A549 (cell line): ENCODE data around the gene KCNAB3. TPM values are rescaled to one million over a fixed set of nuclear protein-coding genes. Genes with fewer than 3 reads are reported as not detected.
A peak's percentile ranks its signal among the peaks of the same experiment; 100 is the strongest.

Source experiments
- ATAC-seq, 2 experiments: fragments of 200-7000 bp in 1 of 2; fragments of >200 bp in 1 of 2; cut with Nextera tagmentation in 1 of 2; cut with Tn5 transposase in 1 of 2; 3 replicates each; pipeline versions ENCODE4 v1.8.0 to v1.9.1; 2018 to 2020; ENCODE audit warnings: mild to moderate bottlenecking in 1 of 2, moderate library complexity in 1 of 2
- CTCF ChIA-PET: fragments of 300-600 bp; sonication (Branson Sonifier 250); formaldehyde crosslinking; extraction: SDS; loops from one replicate; lab custom pipeline; 2021; ENCODE audit warnings: antibody characterized with exemption, inconsistent platforms; lab: Yijun Ruan, JAX
- POLR2A ChIA-PET: fragments of 350-600 bp; formaldehyde crosslinking; extraction: SDS; loops from one replicate; lab custom pipeline; 2021; ENCODE audit warnings: antibody characterized with exemption, inconsistent platforms; lab: Yijun Ruan, JAX
- DNase-seq, 2 experiments: peaks; one replicate each; pipeline versions ENCODE4 v3.0.0 to v3.0.0-alpha.2; 2011 to 2016; ENCODE audit warnings: low read depth in 1 of 2, low spot score in 1 of 2
- FAIRE-seq: peaks from 2 replicates; lab custom pipeline; 2011; peaks lifted over from hg19 to GRCh38; lab: Jason Lieb, UNC
- H3K27ac ChIP-seq, 2 experiments: fragments of >200 bp; sonication (Bioruptor Twin); formaldehyde crosslinking; 3 replicates each; pipeline ENCODE4 v1.5.1; 2016 to 2017
- H3K4me1 ChIP-seq: fragments of >200 bp; sonication (Bioruptor Twin); formaldehyde crosslinking; 3 replicates; pipeline ENCODE4 v1.6.1; 2016
- H3K4me2 ChIP-seq: fragments of >200 bp; sonication (Bioruptor Twin); formaldehyde crosslinking; 3 replicates; pipeline ENCODE4 v1.6.1; 2016
- H3K4me3 ChIP-seq: fragments of >200 bp; sonication (Bioruptor Twin); formaldehyde crosslinking; 3 replicates; pipeline ENCODE4 v1.5.1; 2016
- H3K9me3 ChIP-seq: fragments of >200 bp; sonication (Bioruptor Twin); formaldehyde crosslinking; 3 replicates; pipeline ENCODE4 v1.6.1; 2016
- EHMT2 ChIP-seq: fragments of 200-600 bp; sonication (generic); IDR thresholded peaks from 2 replicates; pipeline ENCODE4 v1.6.1; 2016; ENCODE audit warnings: antibody characterized with exemption, low read depth, mild to moderate bottlenecking, moderate library complexity
- HDAC2 ChIP-seq: fragments of 200-600 bp; sonication (generic); IDR thresholded peaks from 2 replicates; pipeline ENCODE4 v1.6.1; 2016
- MYC ChIP-seq: IDR thresholded peaks from 2 replicates; pipeline ENCODE4 v1.6.1; 2012; ENCODE audit warnings: mild to moderate bottlenecking, inconsistent platforms, low read length, improper control_type of control experiment, borderline replicate concordance
- WGBS: methylation state at CpG from one replicate; pipeline ENCODE4 v1.1.6; 2017; ENCODE audit errors: missing lambda C conversion rate; 5-methylcytosine and 5-hydroxymethylcytosine counted together
- polyA plus RNA-seq, 4 experiments: library from polyadenylated mRNA; depleted of rRNA in 3 of 4; stranded (reverse); fragments of >200 nt; fragmentation: RNase III in 1 of 4; extraction: RNeasy Plus Mini Kit Qiagen cat#74134 plus additional on column Dnase treatment in 1 of 4; gene quantifications; 2 replicates in 3 of 4; 3 replicates in 1 of 4; pipeline ENCODE4 v1.2.3, GENCODE V29; 2011 to 2017
- small RNA-seq, 6 experiments: library from RNA; depleted of rRNA; stranded (forward); fragments of <200 nt; gene quantifications; one replicate each; pipeline ENCODE3, GENCODE V24; 2012
- TF ChIP-seq, protein P1 (sequence below): fragments of 250-450 bp; sonication (Bioruptor Pico); IDR thresholded peaks from 2 replicates; pipeline ENCODE4 v1.5.0; 2021; ENCODE audit warnings: mild to moderate bottlenecking, moderate library complexity, borderline replicate concordance
- TF ChIP-seq, protein P2 (sequence below): fragments of 150-350 bp; IDR thresholded peaks from 2 replicates; pipeline ENCODE4 v1.6.1; 2014; ENCODE audit warnings: low read depth, mild to moderate bottlenecking, low read length
- TF ChIP-seq, protein P3 (sequence below): fragments of 250-450 bp; sonication (Bioruptor Pico); IDR thresholded peaks from 2 replicates; pipeline ENCODE4 v1.5.0; 2020; ENCODE audit warnings: low read depth, mild to moderate bottlenecking, moderate library complexity
- TF ChIP-seq, protein P4 (sequence below): fragments of >200 bp; sonication (Bioruptor Twin); formaldehyde crosslinking; IDR thresholded peaks from 3 replicates; pipeline ENCODE4 v1.5.1; 2016

Gene KCNAB3
- polyA plus RNA-seq, 2 of the 4 experiments (the other 2 are of a cell fraction) = 2.7 to 3.2 TPM

DNA sequence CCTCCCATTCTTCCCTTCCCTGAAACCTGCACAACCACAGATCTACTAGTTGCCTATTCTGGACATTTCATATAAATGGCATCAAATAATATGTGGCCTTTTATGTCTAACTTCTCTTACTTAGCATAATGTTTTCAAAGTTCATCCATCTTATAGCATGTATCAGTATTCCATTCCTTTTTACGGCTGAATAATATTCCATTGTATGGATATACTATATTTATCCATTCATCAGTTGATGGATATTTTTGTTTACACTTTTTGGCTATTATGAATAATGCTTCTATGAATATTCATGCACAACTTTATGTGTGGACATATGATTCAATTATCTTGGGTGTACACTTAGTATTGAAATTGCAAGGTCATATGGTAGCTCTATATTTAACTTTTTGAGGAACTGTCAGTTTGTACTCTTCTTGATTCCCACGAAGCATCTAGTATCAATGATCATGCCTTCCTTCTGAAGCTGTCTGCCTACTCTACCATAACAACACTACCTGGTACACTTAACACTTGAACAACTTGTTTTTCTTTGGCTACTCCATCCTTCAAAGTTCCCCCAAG lies 53.8 kb downstream of the KCNAB3 start (continued):
- TF ChIP-seq, protein P1, sequence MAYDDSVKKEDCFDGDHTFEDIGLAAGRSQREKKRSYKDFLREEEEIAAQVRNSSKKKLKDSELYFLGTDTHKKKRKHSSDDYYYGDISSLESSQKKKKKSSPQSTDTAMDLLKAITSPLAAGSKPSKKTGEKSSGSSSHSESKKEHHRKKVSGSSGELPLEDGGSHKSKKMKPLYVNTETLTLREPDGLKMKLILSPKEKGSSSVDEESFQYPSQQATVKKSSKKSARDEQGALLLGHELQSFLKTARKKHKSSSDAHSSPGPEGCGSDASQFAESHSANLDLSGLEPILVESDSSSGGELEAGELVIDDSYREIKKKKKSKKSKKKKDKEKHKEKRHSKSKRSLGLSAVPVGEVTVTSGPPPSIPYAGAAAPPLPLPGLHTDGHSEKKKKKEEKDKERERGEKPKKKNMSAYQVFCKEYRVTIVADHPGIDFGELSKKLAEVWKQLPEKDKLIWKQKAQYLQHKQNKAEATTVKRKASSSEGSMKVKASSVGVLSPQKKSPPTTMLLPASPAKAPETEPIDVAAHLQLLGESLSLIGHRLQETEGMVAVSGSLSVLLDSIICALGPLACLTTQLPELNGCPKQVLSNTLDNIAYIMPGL = no peak
- TF ChIP-seq, protein P2, sequence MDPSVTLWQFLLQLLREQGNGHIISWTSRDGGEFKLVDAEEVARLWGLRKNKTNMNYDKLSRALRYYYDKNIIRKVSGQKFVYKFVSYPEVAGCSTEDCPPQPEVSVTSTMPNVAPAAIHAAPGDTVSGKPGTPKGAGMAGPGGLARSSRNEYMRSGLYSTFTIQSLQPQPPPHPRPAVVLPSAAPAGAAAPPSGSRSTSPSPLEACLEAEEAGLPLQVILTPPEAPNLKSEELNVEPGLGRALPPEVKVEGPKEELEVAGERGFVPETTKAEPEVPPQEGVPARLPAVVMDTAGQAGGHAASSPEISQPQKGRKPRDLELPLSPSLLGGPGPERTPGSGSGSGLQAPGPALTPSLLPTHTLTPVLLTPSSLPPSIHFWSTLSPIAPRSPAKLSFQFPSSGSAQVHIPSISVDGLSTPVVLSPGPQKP = no peak

DNA sequence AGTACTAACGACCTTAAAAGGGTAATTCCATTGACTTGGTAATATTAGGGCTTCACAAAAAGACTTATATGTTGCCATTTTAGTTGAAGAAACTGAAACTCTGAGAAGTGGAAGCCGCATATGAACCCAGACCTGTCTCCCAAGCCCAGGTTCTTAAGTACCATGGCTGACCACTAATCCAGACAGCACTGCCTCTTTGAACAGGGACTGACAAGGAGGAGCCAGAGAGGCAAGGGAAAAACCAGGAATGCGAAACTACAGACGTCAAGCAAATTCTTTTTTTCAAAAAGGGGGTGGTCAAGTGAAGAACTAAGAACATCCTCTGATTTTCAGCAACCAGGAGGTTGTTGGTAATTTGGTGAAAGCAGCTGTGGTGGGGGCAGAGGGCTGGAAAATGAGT lies 56.6 kb downstream of the KCNAB3 start:
- H3K4me1 ChIP-seq = no peaks in the 10 kb centered on the region
- WGBS = 74% methylated on average over 4 of the region's 4 CpGs
- H3K4me3 ChIP-seq = no peak overlapping the region
- no peak for TF ChIP-seq EHMT2
- TF ChIP-seq HDAC2 = no peak
- TF ChIP-seq MYC = no peak
- TF ChIP-seq, protein P3, sequence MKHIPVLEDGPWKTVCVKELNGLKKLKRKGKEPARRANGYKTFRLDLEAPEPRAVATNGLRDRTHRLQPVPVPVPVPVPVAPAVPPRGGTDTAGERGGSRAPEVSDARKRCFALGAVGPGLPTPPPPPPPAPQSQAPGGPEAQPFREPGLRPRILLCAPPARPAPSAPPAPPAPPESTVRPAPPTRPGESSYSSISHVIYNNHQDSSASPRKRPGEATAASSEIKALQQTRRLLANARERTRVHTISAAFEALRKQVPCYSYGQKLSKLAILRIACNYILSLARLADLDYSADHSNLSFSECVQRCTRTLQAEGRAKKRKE (CRISPR knock-in tag) = no peak
- TF ChIP-seq, protein P4, sequence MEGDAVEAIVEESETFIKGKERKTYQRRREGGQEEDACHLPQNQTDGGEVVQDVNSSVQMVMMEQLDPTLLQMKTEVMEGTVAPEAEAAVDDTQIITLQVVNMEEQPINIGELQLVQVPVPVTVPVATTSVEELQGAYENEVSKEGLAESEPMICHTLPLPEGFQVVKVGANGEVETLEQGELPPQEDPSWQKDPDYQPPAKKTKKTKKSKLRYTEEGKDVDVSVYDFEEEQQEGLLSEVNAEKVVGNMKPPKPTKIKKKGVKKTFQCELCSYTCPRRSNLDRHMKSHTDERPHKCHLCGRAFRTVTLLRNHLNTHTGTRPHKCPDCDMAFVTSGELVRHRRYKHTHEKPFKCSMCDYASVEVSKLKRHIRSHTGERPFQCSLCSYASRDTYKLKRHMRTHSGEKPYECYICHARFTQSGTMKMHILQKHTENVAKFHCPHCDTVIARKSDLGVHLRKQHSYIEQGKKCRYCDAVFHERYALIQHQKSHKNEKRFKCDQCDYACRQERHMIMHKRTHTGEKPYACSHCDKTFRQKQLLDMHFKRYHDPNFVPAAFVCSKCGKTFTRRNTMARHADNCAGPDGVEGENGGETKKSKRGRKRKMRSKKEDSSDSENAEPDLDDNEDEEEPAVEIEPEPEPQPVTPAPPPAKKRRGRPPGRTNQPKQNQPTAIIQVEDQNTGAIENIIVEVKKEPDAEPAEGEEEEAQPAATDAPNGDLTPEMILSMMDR = no peak
- DNase-seq = no peak
- ChIA-PET POLR2A (no interaction called here), CTCF (interaction anchor here (0.6 to 10.6 kb wide), 6 partner anchors 10 to 700 kb away, joined by 3 to 108 read pairs (median 5); partner anchors contain the start of genes CYB5D1 and NAA38)
- ATAC-seq = peak in 1 of 2 experiments; percentile 23; a peak in 1 of 6 replicates
- H3K4me2 ChIP-seq = no peak overlapping the region
- H3K27ac ChIP-seq = no peak overlapping the region
- no peak for FAIRE-seq
- no peaks in the 10 kb centered on the region for H3K9me3 ChIP-seq

Small RNA genes lying within 50 kb of the gene (small RNA-seq; reads per million reads assigned to genes)
- 0 to 10.3 (median 5.5) reads per million in 6 experiments for gene SCARNA21

Other genes with a start within 250 kb of the KCNAB3 start
- gene TP53, start 242.4 kb downstream of the KCNAB3 start, polyA plus RNA-seq (2011; rRNA removed) = 65.9 and 80.1 TPM in 2 replicates
- gene TP53, start 242.4 kb downstream of the KCNAB3 start, polyA plus RNA-seq (2017; fragmentation: RNase III; extraction: RNeasy Plus Mini Kit Qiagen cat#74134 plus additional on column Dnase treatment) = 53.1 to 64.0 TPM (median 59.4 TPM) in 3 replicates
- gene WRAP53, start 241.4 kb downstream of the KCNAB3 start, polyA plus RNA-seq (2011; rRNA removed) = 15.9 and 17.4 TPM in 2 replicates
- gene WRAP53, start 241.4 kb downstream of the KCNAB3 start, polyA plus RNA-seq (2017; fragmentation: RNase III; extraction: RNeasy Plus Mini Kit Qiagen cat#74134 plus additional on column Dnase treatment) = 33.8 to 34.0 TPM (median 33.9 TPM) in 3 replicates
- gene EFNB3, start 224.7 kb downstream of the KCNAB3 start, polyA plus RNA-seq (2011; rRNA removed) = 1.9 and 2.1 TPM in 2 replicates
- gene EFNB3, start 224.7 kb downstream of the KCNAB3 start, polyA plus RNA-seq (2017; fragmentation: RNase III; extraction: RNeasy Plus Mini Kit Qiagen cat#74134 plus additional on column Dnase treatment) = 0.96 to 1.9 TPM (median 1.7 TPM) in 3 replicates
- gene DNAH2, start 212.1 kb downstream of the KCNAB3 start, polyA plus RNA-seq (2011; rRNA removed) = 0.08 TPM in 2 replicates
- 0.01 to 0.05 TPM (median 0.03 TPM) in 3 replicates for gene DNAH2, start 212.1 kb downstream of the KCNAB3 start, polyA plus RNA-seq (2017; fragmentation: RNase III; extraction: RNeasy Plus Mini Kit Qiagen cat#74134 plus additional on column Dnase treatment)
- gene KDM6B, start 95.6 kb downstream of the KCNAB3 start, polyA plus RNA-seq (2011; rRNA removed) = 1.3 and 3.3 TPM in 2 replicates
- 7.6 to 10.2 TPM (median 8.8 TPM) in 3 replicates for gene KDM6B, start 95.6 kb downstream of the KCNAB3 start, polyA plus RNA-seq (2017; fragmentation: RNase III; extraction: RNeasy Plus Mini Kit Qiagen cat#74134 plus additional on column Dnase treatment)
- 0.48 and 0.57 TPM in 2 replicates for gene TMEM88, start 74.8 kb downstream of the KCNAB3 start, polyA plus RNA-seq (2011; rRNA removed)
- gene TMEM88, start 74.8 kb downstream of the KCNAB3 start, polyA plus RNA-seq (2017; fragmentation: RNase III; extraction: RNeasy Plus Mini Kit Qiagen cat#74134 plus additional on column Dnase treatment) = 0.17 to 0.73 TPM (median 0.33 TPM) in 3 replicates
- 98.9 and 102 TPM in 2 replicates for gene NAA38, start 72.3 kb downstream of the KCNAB3 start, polyA plus RNA-seq (2011; rRNA removed)
- gene NAA38, start 72.3 kb downstream of the KCNAB3 start, polyA plus RNA-seq (2017; fragmentation: RNase III; extraction: RNeasy Plus Mini Kit Qiagen cat#74134 plus additional on column Dnase treatment) = 268 to 287 TPM (median 275 TPM) in 3 replicates
- 17.7 and 20.4 TPM in 2 replicates for gene CYB5D1, start 71.9 kb downstream of the KCNAB3 start, polyA plus RNA-seq (2011; rRNA removed)
- gene CYB5D1, start 71.9 kb downstream of the KCNAB3 start, polyA plus RNA-seq (2017; fragmentation: RNase III; extraction: RNeasy Plus Mini Kit Qiagen cat#74134 plus additional on column Dnase treatment) = 26.4 to 28.2 TPM (median 28.1 TPM) in 3 replicates
- gene CHD3, start 41.1 kb downstream of the KCNAB3 start, polyA plus RNA-seq (2011; rRNA removed) = 56.3 and 69.7 TPM in 2 replicates
- gene CHD3, start 41.1 kb downstream of the KCNAB3 start, polyA plus RNA-seq (2017; fragmentation: RNase III; extraction: RNeasy Plus Mini Kit Qiagen cat#74134 plus additional on column Dnase treatment) = 88.0 to 113 TPM (median 111 TPM) in 3 replicates
- 2.1 and 2.4 TPM in 2 replicates for gene RNF227, start 13.6 kb downstream of the KCNAB3 start, polyA plus RNA-seq (2011; rRNA removed)
- gene RNF227, start 13.6 kb downstream of the KCNAB3 start, polyA plus RNA-seq (2017; fragmentation: RNase III; extraction: RNeasy Plus Mini Kit Qiagen cat#74134 plus additional on column Dnase treatment) = 1.7 to 4.1 TPM (median 3.7 TPM) in 3 replicates
- 200 and 204 TPM in 2 replicates for gene TRAPPC1, start 2.1 kb upstream of the KCNAB3 start, polyA plus RNA-seq (2011; rRNA removed)
- gene TRAPPC1, start 2.1 kb upstream of the KCNAB3 start, polyA plus RNA-seq (2017; fragmentation: RNase III; extraction: RNeasy Plus Mini Kit Qiagen cat#74134 plus additional on column Dnase treatment) = 314 to 336 TPM (median 328 TPM) in 3 replicates
- 23.2 and 28.3 TPM in 2 replicates for gene CNTROB, start 2.4 kb upstream of the KCNAB3 start, polyA plus RNA-seq (2011; rRNA removed)
- 56.4 to 59.4 TPM (median 57.0 TPM) in 3 replicates for gene CNTROB, start 2.4 kb upstream of the KCNAB3 start, polyA plus RNA-seq (2017; fragmentation: RNase III; extraction: RNeasy Plus Mini Kit Qiagen cat#74134 plus additional on column Dnase treatment)
- not detected in 2 replicates for gene GUCY2D, start 72.8 kb upstream of the KCNAB3 start, polyA plus RNA-seq (2011; rRNA removed)
- 0.14 to 0.50 TPM in 2 of 3 replicates, not detected in the other for gene GUCY2D, start 72.8 kb upstream of the KCNAB3 start, polyA plus RNA-seq (2017; fragmentation: RNase III; extraction: RNeasy Plus Mini Kit Qiagen cat#74134 plus additional on column Dnase treatment)
- not detected in 2 replicates for gene ALOX15B, start 109.2 kb upstream of the KCNAB3 start, polyA plus RNA-seq (2011; rRNA removed)
- not detected in 3 replicates for gene ALOX15B, start 109.2 kb upstream of the KCNAB3 start, polyA plus RNA-seq (2017; fragmentation: RNase III; extraction: RNeasy Plus Mini Kit Qiagen cat#74134 plus additional on column Dnase treatment)
- 0.63 and 1.0 TPM in 2 replicates for gene ALOX12B, start 157.9 kb upstream of the KCNAB3 start, polyA plus RNA-seq (2011; rRNA removed)
- gene ALOX12B, start 157.9 kb upstream of the KCNAB3 start, polyA plus RNA-seq (2017; fragmentation: RNase III; extraction: RNeasy Plus Mini Kit Qiagen cat#74134 plus additional on column Dnase treatment) = 1.0 to 1.5 TPM (median 1.3 TPM) in 3 replicates
- gene ALOXE3, start 188.7 kb upstream of the KCNAB3 start, polyA plus RNA-seq (2011; rRNA removed) = 0.35 and 0.58 TPM in 2 replicates
- 0.40 to 0.51 TPM (median 0.46 TPM) in 3 replicates for gene ALOXE3, start 188.7 kb upstream of the KCNAB3 start, polyA plus RNA-seq (2017; fragmentation: RNase III; extraction: RNeasy Plus Mini Kit Qiagen cat#74134 plus additional on column Dnase treatment)
- gene HES7, start 194.2 kb upstream of the KCNAB3 start, polyA plus RNA-seq (2011; rRNA removed) = 0.56 and 0.58 TPM in 2 replicates
- gene HES7, start 194.2 kb upstream of the KCNAB3 start, polyA plus RNA-seq (2017; fragmentation: RNase III; extraction: RNeasy Plus Mini Kit Qiagen cat#74134 plus additional on column Dnase treatment) = 0.67 to 1.4 TPM (median 0.72 TPM) in 3 replicates
- gene PER1, start 222.5 kb upstream of the KCNAB3 start, polyA plus RNA-seq (2011; rRNA removed) = 5.5 and 5.6 TPM in 2 replicates
- gene PER1, start 222.5 kb upstream of the KCNAB3 start, polyA plus RNA-seq (2017; fragmentation: RNase III; extraction: RNeasy Plus Mini Kit Qiagen cat#74134 plus additional on column Dnase treatment) = 6.8 to 8.7 TPM (median 8.4 TPM) in 3 replicates
- 21.7 and 24.7 TPM in 2 replicates for gene VAMP2, start 233.1 kb upstream of the KCNAB3 start, polyA plus RNA-seq (2011; rRNA removed)
- gene VAMP2, start 233.1 kb upstream of the KCNAB3 start, polyA plus RNA-seq (2017; fragmentation: RNase III; extraction: RNeasy Plus Mini Kit Qiagen cat#74134 plus additional on column Dnase treatment) = 19.2 to 23.3 TPM (median 19.3 TPM) in 3 replicates
- gene TMEM107, start 246.5 kb upstream of the KCNAB3 start, polyA plus RNA-seq (2011; rRNA removed) = 21.8 and 22.8 TPM in 2 replicates
- 16.0 to 19.2 TPM (median 17.0 TPM) in 3 replicates for gene TMEM107, start 246.5 kb upstream of the KCNAB3 start, polyA plus RNA-seq (2017; fragmentation: RNase III; extraction: RNeasy Plus Mini Kit Qiagen cat#74134 plus additional on column Dnase treatment)